HepG2 (cell line): ENCODE data around the gene ASGR1. TPM values are rescaled to one million over a fixed set of nuclear protein-coding genes. Genes with fewer than 3 reads are reported as not detected.

Experiments
- ASH2L ChIP-seq: fragments of 300-600, 200-600 bp; sonication (generic); IDR thresholded peaks from 2 replicates; pipeline ENCODE4 v1.7.0; 2017; ENCODE audit warnings: low read depth, mild to moderate bottlenecking, moderate library complexity, mixed read lengths, low read length; ENCODE audit not compliant: insufficient read length
- GFI1 ChIP-seq: sonication (generic); formaldehyde crosslinking; IDR thresholded peaks from 2 replicates; pipeline ENCODE4 v1.5.0; 2020; ENCODE audit warnings: missing genetic modification reagents, mild to moderate bottlenecking, borderline replicate concordance
- HES4 ChIP-seq: sonication (generic); formaldehyde crosslinking; IDR thresholded peaks from 2 replicates; pipeline ENCODE4 v1.9.0; 2021; ENCODE audit warnings: mild to moderate bottlenecking, missing genetic modification reagents, borderline replicate concordance
- NFE2L2 ChIP-seq: fragments of 150-350 bp; IDR thresholded peaks from 2 replicates; pipeline ENCODE4 v1.6.1; 2014; ENCODE audit warnings: low read length
- NFKBIZ ChIP-seq: IDR thresholded peaks from 2 replicates; pipeline ENCODE4 v1.6.1; 2018; ENCODE audit warnings: missing genetic modification reagents, missing compliant biosample characterization
- PATZ1 ChIP-seq: sonication (generic); formaldehyde crosslinking; IDR thresholded peaks from 2 replicates; pipeline ENCODE4 v1.4.0; 2020; ENCODE audit warnings: missing genetic modification reagents
- RAD51 ChIP-seq: fragments of 450-650 bp; IDR thresholded peaks from 2 replicates; pipeline ENCODE4 v1.6.1; 2016; ENCODE audit warnings: borderline replicate concordance
- SKIL ChIP-seq: sonication (generic); formaldehyde crosslinking; IDR thresholded peaks from 2 replicates; pipeline ENCODE4 v1.8.0; 2022; ENCODE audit warnings: missing genetic modification reagents, mild to moderate bottlenecking, moderate library complexity, borderline replicate concordance
- SNRNP70 ChIP-seq: fragments of 200-400 bp; formaldehyde crosslinking; IDR thresholded peaks from 2 replicates; pipeline ENCODE4 v1.6.1; 2017; ENCODE audit warnings: mild to moderate bottlenecking, low read depth, low read length, moderate library complexity
- SP5 ChIP-seq: IDR thresholded peaks from 2 replicates; pipeline ENCODE4 v1.6.1; 2016; ENCODE audit warnings: low read depth, borderline replicate concordance
- THRA ChIP-seq: sonication (generic); formaldehyde crosslinking; IDR thresholded peaks from 2 replicates; pipeline ENCODE4 v1.4.0; 2020; ENCODE audit warnings: missing genetic modification reagents, borderline replicate concordance
- ZNF234 ChIP-seq: sonication (generic); formaldehyde crosslinking; conservative IDR thresholded peaks from 2 replicates; pipeline ENCODE4 v1.5.1; 2020; ENCODE audit warnings: mild to moderate bottlenecking, missing genetic modification reagents
- ZNF274 ChIP-seq: sonication (generic); formaldehyde crosslinking; IDR thresholded peaks from 2 replicates; pipeline ENCODE4 v1.5.1; 2020; ENCODE audit warnings: mild to moderate bottlenecking, missing genetic modification reagents
- ZNF446 ChIP-seq: sonication (generic); formaldehyde crosslinking; IDR thresholded peaks from 2 replicates; pipeline ENCODE4 v1.5.0; 2020; ENCODE audit warnings: mild to moderate bottlenecking, missing genetic modification reagents
- ZNF549 ChIP-seq: sonication (generic); formaldehyde crosslinking; IDR thresholded peaks from 2 replicates; pipeline ENCODE4 v1.5.0; 2020; ENCODE audit warnings: missing genetic modification reagents
- ZNF558 ChIP-seq: sonication (generic); formaldehyde crosslinking; IDR thresholded peaks from 2 replicates; pipeline ENCODE4 v1.9.0; 2022; ENCODE audit warnings: mild to moderate bottlenecking, missing genetic modification reagents, borderline replicate concordance
- ZNF615 ChIP-seq: sonication (generic); formaldehyde crosslinking; IDR thresholded peaks from 2 replicates; pipeline ENCODE4 v1.5.0; 2020; ENCODE audit warnings: mild to moderate bottlenecking, missing genetic modification reagents, borderline replicate concordance
- ZNF687 ChIP-seq: sonication (generic); formaldehyde crosslinking; IDR thresholded peaks from 2 replicates; pipeline ENCODE4 v1.5.1; 2020; ENCODE audit warnings: mild to moderate bottlenecking, missing genetic modification reagents, moderate library complexity
- polyA plus RNA-seq, 8 experiments: library from polyadenylated mRNA; depleted of rRNA in 3 of 8; stranded (reverse) in 7 of 8; unstranded in 1 of 8; fragments of >200 nt; fragmentation: Illumina TruSeq in 4 of 8; extraction: Trizol in 4 of 8; gene quantifications; 2 replicates each; pipeline versions ENCODE4 v1.2.1 to v1.2.3, GENCODE V29; 2011 to 2016; ENCODE audit warnings: low read depth in 4 of 8, missing spikeins in 1 of 8, mixed read lengths in 1 of 8; ENCODE audit not compliant: insufficient read depth in 1 of 8
- total RNA-seq, 5 experiments: library from RNA; depleted of rRNA; stranded (reverse); fragments of >200 nt; fragmentation: Illumina TruSeq; extraction: Trizol; gene quantifications; 2 replicates each; pipeline ENCODE4 v1.2.3, GENCODE V29; 2016; ENCODE audit warnings: low read depth in 1 of 5
- TF ChIP-seq, protein P1 (sequence below): sonication (generic); formaldehyde crosslinking; conservative IDR thresholded peaks from 2 replicates; pipeline ENCODE4 v1.4.0; 2020; ENCODE audit warnings: missing genetic modification reagents

Gene ASGR1
- total and polyA plus RNA-seq, 2 of the 13 experiments (the other 11 are each of a cell fraction or from before 2014, with no cell fraction given) = 353 to 796 TPM

- peak; percentile 83 for TF ChIP-seq SKIL (CRISPR knock-in tag)
- TF ChIP-seq SP5 (CRISPR knock-in tag) = peak; percentile 44; the same call in 1 of the 2 replicates
- peak; percentile 27 for TF ChIP-seq ASH2L
- peak; percentile 72 for TF ChIP-seq RAD51
- no peak for TF ChIP-seq NFE2L2
- TF ChIP-seq ZNF234 (CRISPR knock-in tag) = no peak
- TF ChIP-seq ZNF687 (CRISPR knock-in tag) = peak; percentile 98
- TF ChIP-seq ZNF446 = 0 out of 2 replicates have a peak, but pooled peaks have one; percentile 76
- peak; percentile 96 for TF ChIP-seq HES4 (CRISPR knock-in tag)
- peak; percentile 79 for TF ChIP-seq PATZ1 (CRISPR knock-in tag)
- TF ChIP-seq GFI1 (CRISPR knock-in tag) = peak; percentile 70
- TF ChIP-seq ZNF274 (CRISPR knock-in tag) = peak; percentile 97
- peak; percentile 58; the same call in 1 of the 2 replicates for TF ChIP-seq THRA
- no peak for TF ChIP-seq SNRNP70
- TF ChIP-seq, protein P1, sequence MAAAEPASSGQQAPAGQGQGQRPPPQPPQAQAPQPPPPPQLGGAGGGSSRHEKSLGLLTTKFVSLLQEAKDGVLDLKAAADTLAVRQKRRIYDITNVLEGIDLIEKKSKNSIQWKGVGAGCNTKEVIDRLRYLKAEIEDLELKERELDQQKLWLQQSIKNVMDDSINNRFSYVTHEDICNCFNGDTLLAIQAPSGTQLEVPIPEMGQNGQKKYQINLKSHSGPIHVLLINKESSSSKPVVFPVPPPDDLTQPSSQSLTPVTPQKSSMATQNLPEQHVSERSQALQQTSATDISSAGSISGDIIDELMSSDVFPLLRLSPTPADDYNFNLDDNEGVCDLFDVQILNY (CRISPR knock-in tag) = no peak
- TF ChIP-seq ZNF549 (CRISPR knock-in tag) = no peak
- TF ChIP-seq NFKBIZ (CRISPR knock-in tag) = peak; percentile 90
- peak; percentile 83; the same call in 1 of the 2 replicates for TF ChIP-seq ZNF558 (CRISPR knock-in tag)
- TF ChIP-seq ZNF615 (CRISPR knock-in tag) = 0 out of 2 replicates have a peak, but pooled peaks have one; percentile 28
Measured at GRCh38 chr17:7156342-7156940, 22.7 kb downstream of the ASGR1 start (continued).
